GM18867 (cell line): ENCODE data around the gene RBM47.
"Not testable (repeated sequence)": the region's sequence is repeated elsewhere in the genome, so short reads cannot be mapped to it uniquely, and the experiment has no call there.

Experiments
- ATAC-seq: cut with Tn5 transposase; IDR thresholded peaks from one replicate; pipeline ENCODE4 v1.9.1; 2021; ENCODE audit warnings: mild to moderate bottlenecking, moderate library complexity; ENCODE audit not compliant: unreplicated experiment

The RBM47 gene

GRCh38 chr4:40544221-40544620, 85.4 kb downstream of the RBM47 start:
- ATAC-seq, result no peak

- no peak for ATAC-seq
Measured at GRCh38 chr4:40540800-40541199, 88.9 kb downstream of the RBM47 start.

DNA sequence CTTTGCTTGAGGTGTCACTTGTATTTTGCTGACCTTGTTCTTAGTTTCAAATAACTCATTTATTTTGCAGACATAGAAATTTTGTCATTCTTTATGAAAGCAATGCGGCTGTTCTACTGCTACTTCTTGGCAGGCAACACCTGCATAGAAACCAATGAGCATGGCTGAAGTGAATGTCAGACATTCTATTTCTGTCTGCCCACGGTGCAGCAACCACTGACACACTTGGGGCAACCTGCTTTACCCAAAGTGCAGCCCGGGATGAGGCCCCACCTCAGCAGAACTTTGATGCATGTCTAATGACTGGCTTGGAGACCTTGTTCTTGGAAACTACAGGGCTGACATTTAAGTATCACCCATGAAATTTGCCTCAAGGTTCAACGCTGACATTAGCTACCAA, 93.6 kb downstream of the RBM47 start:
- ATAC-seq, result peak; percentile 79

GRCh38 chr4:40531636-40532023, 98.0 kb downstream of the RBM47 start:
- no peak for ATAC-seq

DNA sequence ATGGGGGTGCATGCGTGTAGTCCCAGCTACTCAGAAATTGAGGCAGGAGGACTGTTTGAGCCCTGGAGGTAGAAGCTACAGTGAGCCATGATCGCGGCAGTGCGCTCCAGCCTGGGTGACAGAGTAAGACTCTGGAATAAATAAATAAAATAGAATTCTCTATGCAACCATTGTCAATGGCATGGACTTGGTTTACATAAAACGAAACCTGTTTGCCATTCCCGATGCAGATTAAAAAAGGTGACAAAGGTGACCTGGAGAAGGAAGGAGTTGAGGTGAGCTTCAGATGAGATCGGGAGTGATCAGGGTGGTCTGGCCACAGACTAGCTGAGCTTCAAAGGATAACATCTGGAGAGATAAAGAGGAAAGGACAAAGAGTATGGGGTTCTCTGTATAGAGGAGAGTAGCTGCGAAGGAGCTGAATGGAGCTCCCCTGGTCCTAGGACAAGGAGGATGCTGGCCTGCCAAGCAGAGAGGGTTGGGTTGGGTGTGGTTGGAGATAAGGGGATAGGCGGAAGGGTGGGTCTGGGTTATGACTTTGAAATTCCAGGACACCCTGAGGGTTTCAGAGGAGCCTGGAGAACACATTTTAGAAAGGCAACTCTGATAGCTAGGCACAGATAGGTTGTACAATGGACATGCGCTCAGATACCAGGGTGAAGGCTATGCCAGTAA, 98.6 kb downstream of the RBM47 start:
- no peak for ATAC-seq

- ATAC-seq, result no peak
Measured at GRCh38 chr4:40526741-40527140, 102.9 kb downstream of the RBM47 start.

DNA sequence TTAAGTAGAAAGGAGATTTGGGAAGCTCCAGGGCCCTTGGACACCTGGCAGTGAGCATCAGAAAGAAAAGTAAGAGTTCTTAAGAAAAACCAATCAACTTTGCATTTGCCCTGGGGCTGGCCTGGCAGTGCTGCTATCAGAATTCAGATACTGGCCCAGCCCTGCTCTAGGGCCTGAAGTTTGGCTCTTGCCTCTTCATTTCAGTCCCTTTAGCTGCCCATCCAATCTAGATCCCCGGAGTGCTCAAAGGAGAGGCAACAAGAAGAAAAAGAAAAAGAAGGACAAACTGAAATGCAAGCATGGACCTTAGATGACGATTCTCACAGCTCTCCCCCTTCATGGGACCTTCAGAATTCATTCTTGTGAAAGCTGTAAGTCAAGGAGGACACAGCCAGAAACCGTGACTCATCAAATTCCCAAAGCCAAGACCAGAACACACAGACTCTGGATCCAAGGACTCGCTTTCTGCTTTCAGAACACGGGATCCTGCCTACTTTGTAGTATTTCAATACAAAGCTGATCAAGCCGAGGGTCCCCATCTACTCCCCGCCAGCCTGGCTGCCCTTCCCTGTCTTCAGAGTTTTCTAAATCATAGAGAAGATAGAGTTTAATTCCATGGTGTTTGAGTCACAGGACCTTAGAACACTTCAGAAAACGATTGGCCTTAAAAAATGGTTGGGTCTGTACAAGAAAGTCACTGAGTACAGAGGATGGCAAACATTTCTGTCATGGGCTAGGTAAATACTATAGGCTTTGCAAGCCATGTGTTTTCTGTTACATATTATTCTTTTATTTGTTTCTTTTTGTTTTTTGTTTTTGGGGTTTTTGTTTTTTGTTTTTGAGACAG, 103.7 kb downstream of the RBM47 start:
- no peak for ATAC-seq

- no peak for ATAC-seq
Measured at GRCh38 chr4:40524366-40525041, 105.2 kb downstream of the RBM47 start.

GRCh38 chr4:40523581-40523980, 106.1 kb downstream of the RBM47 start:
- no peak for ATAC-seq

DNA sequence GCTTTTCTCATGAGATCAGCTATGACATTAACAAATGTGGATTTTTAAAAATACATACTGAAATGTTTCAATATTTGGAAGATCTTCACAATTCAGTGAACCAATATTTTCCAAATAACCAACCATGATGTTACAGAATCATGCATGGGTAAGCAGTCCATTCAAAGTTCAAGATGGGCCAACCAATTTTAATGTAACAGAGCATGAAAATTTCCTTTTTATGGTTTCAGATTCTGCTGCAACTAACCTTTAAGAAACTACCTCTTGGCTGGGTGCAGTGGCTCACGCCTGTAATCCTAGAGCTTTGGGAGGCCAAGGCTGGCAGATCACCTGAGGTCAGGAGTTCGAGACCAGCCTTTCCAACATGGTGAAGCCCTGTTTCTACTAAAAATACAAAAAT, 107.7 kb downstream of the RBM47 start:
- no peak for ATAC-seq

DNA sequence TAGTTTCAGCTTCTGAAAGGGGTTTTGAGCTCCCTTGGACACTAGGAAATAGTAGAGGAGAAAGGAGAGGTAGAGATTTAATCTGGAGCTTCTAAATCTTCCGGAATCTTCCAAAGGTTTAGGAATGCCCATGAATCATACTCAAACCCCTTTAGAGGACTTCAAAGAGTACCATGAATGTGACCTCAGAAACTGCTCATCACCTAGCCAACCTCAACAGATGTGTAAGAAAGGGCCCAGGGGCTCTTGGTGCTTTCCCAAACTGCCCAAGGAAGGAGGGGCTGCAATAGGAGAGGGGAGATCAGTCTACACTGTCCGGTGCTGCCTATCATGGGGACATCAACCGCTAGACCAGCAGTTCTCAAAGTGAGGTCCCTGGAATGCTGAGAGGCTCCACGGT, 109.1 kb downstream of the RBM47 start:
- no peak for ATAC-seq

GRCh38 chr4:40517081-40517480, 112.6 kb downstream of the RBM47 start:
- not testable (repeated sequence) for ATAC-seq

- peak; percentile 24 for ATAC-seq
Measured at GRCh38 chr4:40516651-40517050, 113.0 kb downstream of the RBM47 start.

DNA sequence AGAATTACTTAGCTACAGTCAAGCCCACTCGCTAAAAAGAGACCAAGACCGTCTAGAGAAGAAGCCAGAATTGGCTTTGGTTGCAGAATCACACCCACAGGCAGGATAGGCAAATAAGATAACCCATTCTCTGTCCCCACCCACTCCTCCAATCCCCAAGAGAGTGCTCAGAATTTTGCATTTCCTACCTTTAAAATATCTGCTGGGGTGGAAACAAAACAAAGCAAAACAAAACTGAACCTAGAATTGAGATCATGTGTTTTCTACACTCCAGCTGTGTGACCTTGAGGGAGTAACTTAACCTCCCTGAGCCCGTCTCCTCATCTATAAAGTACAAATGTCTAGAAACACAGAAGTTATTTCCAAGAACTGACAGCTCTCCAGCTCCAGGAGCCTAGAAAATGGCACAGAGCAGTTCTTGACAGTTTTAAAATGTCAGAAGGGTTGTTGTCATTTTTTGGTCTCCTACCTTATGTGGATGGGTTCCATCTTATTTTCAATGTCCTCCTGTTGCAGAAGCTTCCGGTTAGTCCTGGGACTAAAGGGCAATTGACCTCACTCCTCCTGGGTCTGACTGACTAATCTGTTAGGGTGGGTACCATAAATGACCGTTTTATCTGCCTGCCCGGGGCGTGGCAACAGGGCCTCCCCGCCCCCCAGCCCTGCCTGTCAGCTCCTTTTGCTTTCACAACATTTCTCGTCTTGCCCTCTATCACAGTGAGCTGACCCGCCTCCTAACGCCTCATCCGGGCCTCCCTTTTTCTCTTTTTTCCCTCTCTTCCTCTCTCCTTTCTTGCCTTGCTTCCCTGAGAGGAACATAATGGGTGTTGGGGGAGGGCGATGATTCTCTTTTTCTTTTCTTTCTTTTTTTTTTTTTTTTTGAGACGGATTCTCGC, 114.0 kb downstream of the RBM47 start:
- peak; percentile 88 for ATAC-seq

GRCh38 chr4:40515037-40515397, 114.6 kb downstream of the RBM47 start:
- ATAC-seq, result no peak

DNA sequence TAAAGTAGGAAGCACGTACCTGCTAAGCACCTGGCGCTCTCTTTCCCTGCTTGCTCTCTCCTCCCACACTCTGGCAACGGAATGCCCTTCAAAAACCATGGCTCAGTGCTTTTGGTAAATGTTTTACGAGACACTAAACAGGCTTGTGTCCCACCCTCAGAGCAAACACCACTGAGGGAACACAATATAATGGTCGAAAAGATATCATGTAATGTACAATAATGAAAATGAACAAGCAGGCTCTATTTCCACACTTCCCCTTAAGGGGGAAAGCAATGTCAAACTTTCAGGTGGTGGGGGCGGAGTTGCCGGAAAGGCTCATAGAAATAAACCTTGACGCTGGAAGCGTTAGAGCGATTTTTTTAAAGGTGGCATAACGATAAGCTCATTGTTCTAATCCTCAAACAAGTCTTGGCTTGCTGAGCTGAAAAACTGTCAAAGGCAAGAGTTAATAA, 115.1 kb downstream of the RBM47 start:
- no peak for ATAC-seq

- no peak for ATAC-seq
Measured at GRCh38 chr4:40511036-40511614, 118.5 kb downstream of the RBM47 start.

DNA sequence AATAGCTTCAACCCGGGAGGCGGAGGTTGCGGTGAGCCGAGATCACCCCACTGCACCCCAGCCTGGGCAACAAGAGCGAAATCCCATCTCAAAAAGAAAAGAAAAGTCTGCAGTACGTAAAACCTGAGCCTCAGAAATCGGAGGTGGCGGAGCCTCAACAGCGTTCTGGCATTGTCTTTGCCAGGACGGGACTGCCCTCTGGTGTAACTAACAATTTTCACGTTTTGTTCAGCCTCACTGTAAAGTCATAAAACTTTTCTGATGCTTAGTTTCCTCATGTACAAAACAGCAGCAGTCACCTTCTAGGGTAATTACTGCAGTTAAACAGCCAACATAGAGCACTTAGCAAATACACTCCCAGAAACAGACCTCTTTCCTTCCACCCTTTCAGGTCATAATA, 121.7 kb downstream of the RBM47 start:
- ATAC-seq, result no peak

DNA sequence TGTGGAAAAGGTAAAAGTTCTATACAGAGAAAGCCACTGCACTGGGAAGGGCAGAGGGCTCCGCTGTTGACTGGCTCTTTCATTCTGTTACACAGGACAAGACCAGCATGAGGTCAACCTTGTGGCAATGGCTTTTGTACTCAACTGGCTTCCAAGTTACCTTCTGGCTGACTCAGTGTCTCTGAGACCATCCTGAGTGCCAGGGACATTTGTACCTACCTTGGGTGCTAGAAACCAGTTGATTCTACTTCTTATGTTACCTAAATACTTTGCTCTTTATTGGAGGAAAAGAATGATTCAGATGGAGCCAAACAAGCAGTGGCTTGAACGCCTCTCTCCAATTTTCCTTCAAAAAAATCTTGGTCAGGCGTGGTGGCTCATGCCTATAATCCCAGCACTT, 123.2 kb downstream of the RBM47 start:
- no peak for ATAC-seq

DNA sequence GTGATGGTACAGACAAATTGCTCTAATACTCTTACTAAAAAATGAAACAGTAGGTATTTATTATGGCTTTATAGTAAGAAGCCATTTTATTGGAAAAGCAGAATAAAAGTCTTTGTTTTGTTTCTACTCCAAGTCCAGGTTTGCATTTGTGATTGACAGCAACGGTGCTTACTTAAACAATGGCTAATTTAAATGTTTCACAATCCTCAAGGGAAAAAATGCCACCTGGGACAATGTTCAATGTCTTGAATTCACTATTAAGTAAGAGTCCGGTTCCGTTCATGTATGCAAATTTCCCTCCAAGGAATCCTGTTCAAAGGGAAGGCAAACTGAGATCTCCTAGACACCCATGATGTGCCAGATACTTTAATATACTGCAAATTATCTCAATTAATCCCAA, 123.6 kb downstream of the RBM47 start:
- ATAC-seq, result no peak
